Gastroesophageal sphincter (tissue), 4 donors: ENCODE data around the gene PTPN1. TPM values are rescaled to one million over a fixed set of nuclear protein-coding genes. Genes with fewer than 3 reads are reported as not detected.
A peak's percentile ranks its signal among the peaks of the same experiment; 100 is the strongest.
"Not testable (repeated sequence)": the region's sequence is repeated elsewhere in the genome, so short reads cannot be mapped to it uniquely, and the experiment has no call there.

Experiments
- ATAC-seq: fragments of 150-250 bp; one replicate; pipeline ENCODE4 v1.9.1; 2016; ENCODE audit warnings: mild to moderate bottlenecking, moderate library complexity
- H3K27ac ChIP-seq, 4 donors: fragments of 200-600 bp; sonication (generic) in 3 of 4; 1 replicate in 3 of 4; 2 replicates in 1 of 4; pipeline ENCODE4 v1.5.1; 2016 to 2019
- H3K27me3 ChIP-seq: fragments of 200-600 bp; sonication (generic); one replicate; pipeline ENCODE4 v1.5.1; 2019
- H3K36me3 ChIP-seq, 2 donors: fragments of 200-600 bp; sonication (generic); one replicate each; pipeline ENCODE4 v1.5.1; 2019; ENCODE audit warnings: control low read depth in 1 of 2
- H3K4me1 ChIP-seq, 3 donors: fragments of 200-600 bp; sonication (generic); 1 replicate in 2 of 3; 2 replicates in 1 of 3; pipeline ENCODE4 v1.5.1; 2016 to 2019; ENCODE audit warnings: control low read depth in 2 of 3
- H3K4me3 ChIP-seq, 2 donors: fragments of 200-600 bp; sonication (generic); one replicate each; pipeline ENCODE4 v1.5.1; 2019; ENCODE audit warnings: mild to moderate bottlenecking in 1 of 2, moderate library complexity in 1 of 2
- H3K9me3 ChIP-seq, 3 donors: fragments of 200-600 bp; sonication (generic); one replicate each; pipeline ENCODE4 v1.5.1; 2017 to 2019; ENCODE audit warnings: control low read depth in 2 of 3
- EP300 ChIP-seq: sonication (generic); formaldehyde crosslinking; IDR thresholded peaks from one replicate; pipeline ENCODE4 v1.6.1; 2017; ENCODE audit warnings: antibody characterized with exemption, mild to moderate bottlenecking
- POLR2A ChIP-seq, 2 donors: fragments of 450-650 bp; IDR thresholded peaks; one replicate each; pipeline ENCODE4 v1.6.1; 2017; ENCODE audit warnings: antibody characterized with exemption in 2 of 2, mild to moderate bottlenecking in 2 of 2, moderate library complexity in 1 of 2
- POLR2AphosphoS5 ChIP-seq: sonication (generic); formaldehyde crosslinking; IDR thresholded peaks from one replicate; pipeline ENCODE4 v1.6.1; 2017; ENCODE audit warnings: antibody characterized with exemption
- WGBS, 2 donors: methylation state at CpG; one replicate each; pipeline ENCODE4 v1.1.5; 2018; ENCODE audit warnings: low coverage in 1 of 2; 5-methylcytosine and 5-hydroxymethylcytosine counted together
- total RNA-seq, 4 donors: library from RNA; depleted of rRNA; stranded (reverse); fragments of >200 nt; gene quantifications; one replicate each; pipeline ENCODE4 v1.1.0, GENCODE V29; 2016
- TF ChIP-seq, protein P1 (sequence below), 4 experiments: fragments of 200-600 bp in 2 of 4; fragments of 450-650 bp in 2 of 4; sonication (generic) in 1 of 4; IDR thresholded peaks; one replicate each; pipeline ENCODE4 v1.5.1; 2017 to 2019; ENCODE audit warnings: antibody characterized with exemption in 4 of 4, mild to moderate bottlenecking in 2 of 4, moderate library complexity in 2 of 4

Gene PTPN1
- total RNA-seq, 4 donors from 2014 or later = 27.6 to 43.6 (median 38.4) TPM

DNA sequence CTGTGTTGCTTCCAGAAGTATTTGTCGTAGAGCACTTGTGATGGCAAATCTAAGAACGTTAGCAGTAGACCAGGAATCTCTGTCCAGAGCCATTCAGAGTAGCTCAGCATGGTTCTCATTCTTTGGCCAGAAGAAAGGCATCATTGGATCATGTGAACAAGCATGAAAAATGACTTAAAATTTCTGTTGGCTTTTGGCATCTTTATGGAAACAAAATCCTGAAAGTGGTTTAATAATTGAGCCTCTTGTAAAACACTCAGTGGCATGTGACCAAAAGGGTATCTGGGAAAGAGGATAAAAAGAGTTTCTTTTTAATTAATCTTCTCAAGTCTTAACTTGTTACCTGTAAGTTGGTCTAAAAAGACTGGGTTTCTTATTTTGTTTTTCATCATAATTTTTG, 55.2 kb downstream of the PTPN1 start:
- TF ChIP-seq, protein P1, sequence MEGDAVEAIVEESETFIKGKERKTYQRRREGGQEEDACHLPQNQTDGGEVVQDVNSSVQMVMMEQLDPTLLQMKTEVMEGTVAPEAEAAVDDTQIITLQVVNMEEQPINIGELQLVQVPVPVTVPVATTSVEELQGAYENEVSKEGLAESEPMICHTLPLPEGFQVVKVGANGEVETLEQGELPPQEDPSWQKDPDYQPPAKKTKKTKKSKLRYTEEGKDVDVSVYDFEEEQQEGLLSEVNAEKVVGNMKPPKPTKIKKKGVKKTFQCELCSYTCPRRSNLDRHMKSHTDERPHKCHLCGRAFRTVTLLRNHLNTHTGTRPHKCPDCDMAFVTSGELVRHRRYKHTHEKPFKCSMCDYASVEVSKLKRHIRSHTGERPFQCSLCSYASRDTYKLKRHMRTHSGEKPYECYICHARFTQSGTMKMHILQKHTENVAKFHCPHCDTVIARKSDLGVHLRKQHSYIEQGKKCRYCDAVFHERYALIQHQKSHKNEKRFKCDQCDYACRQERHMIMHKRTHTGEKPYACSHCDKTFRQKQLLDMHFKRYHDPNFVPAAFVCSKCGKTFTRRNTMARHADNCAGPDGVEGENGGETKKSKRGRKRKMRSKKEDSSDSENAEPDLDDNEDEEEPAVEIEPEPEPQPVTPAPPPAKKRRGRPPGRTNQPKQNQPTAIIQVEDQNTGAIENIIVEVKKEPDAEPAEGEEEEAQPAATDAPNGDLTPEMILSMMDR (IDR thresholded peaks at IDR 0.05) = no peak
- TF ChIP-seq POLR2AphosphoS5 = no peak
- no peak for TF ChIP-seq POLR2A (IDR thresholded peaks at IDR 0.05)
- no peak for TF ChIP-seq EP300
- Histone ChIP-seq H3K9me3 (no peaks in the 10 kb centered on the region), H3K36me3 (peaks cover 0 to 54% of the 10 kb centered on the region in 2 donors), H3K4me3 (no peak overlapping the region), H3K27ac (peak overlapping the region in 2 of 4 donors; percentile 4), H3K4me1 (peaks cover 3 to 66% (median 13%) of the 10 kb centered on the region in 3 donors), H3K27me3 (no peaks in the 10 kb centered on the region)
- WGBS, 2 donors = 42 to 58% methylated on average over 2 of the region's 2 CpGs
- ATAC-seq = no peak

- TF ChIP-seq, protein P1 (IDR thresholded peaks at IDR 0.05) = no peak
- TF ChIP-seq POLR2A (IDR thresholded peaks at IDR 0.05) (no peak), EP300 (no peak), POLR2AphosphoS5 (no peak)
- peak overlapping the region in 2 of 4 donors; percentile 4 to 11 for H3K27ac ChIP-seq
These were observed 55.7 kb downstream of the PTPN1 start for GRCh38 chr20:50565871-50566270.

DNA sequence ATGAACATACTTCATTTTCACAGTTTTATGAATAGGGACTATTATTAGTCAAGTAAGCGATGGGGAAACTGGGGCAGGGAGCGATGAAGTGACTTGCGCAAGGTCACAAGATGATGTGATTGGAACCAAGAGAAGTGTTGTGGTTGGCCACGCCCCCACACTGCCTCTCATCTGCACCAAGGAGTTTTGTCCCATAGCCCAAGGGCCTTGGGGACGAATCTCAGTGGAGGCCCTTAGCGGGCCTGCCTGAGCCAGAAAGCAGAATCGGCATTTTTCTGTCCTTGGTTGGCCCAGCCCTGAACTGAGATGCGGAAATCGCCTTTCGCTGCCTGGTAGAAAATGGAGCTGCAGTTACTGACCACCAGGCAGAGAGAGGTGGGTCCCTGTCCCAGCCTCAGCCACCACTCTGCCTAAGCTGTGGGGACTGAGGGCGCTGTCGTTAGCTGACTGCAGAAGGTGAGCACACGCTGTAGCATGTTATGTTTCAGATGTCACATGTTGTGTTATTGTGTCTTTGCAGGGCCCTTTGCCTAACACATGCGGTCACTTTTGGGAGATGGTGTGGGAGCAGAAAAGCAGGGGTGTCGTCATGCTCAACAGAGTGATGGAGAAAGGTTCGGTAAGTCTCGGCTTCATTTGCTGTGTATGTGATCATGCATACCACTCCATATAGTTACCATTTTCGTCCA, 57.8 kb downstream of the PTPN1 start:
- WGBS, 2 donors = 83 to 94% methylated on average over 3 to 11 of the region's 18 CpGs
- Histone ChIP-seq H3K9me3 (no peaks in the 10 kb centered on the region), H3K4me3 (no peak overlapping the region), H3K4me1 (peaks cover 0 to 66% (median 12%) of the 10 kb centered on the region in 3 donors), H3K27ac (no peak overlapping the region), H3K27me3 (no peaks in the 10 kb centered on the region), H3K36me3 (peaks cover 0 to 39% of the 10 kb centered on the region in 2 donors)
- TF ChIP-seq EP300 (no peak), POLR2AphosphoS5 (no peak), POLR2A (IDR thresholded peaks at IDR 0.05) (no peak)
- TF ChIP-seq, protein P1 (IDR thresholded peaks at IDR 0.05) = no peak
- no peak for ATAC-seq

More at GRCh38 chr20:50565871-50566270, 55.7 kb downstream of the PTPN1 start:
- peaks cover under 1 to 66% (median 11%) of the 10 kb centered on the region in 3 donors for H3K4me1 ChIP-seq
- no peaks in the 10 kb centered on the region for H3K27me3 ChIP-seq
- H3K36me3 ChIP-seq = peaks cover 0 to 54% of the 10 kb centered on the region in 2 donors
- peak; percentile 62 for ATAC-seq
- 76 to 84% methylated on average over 3 of the region's 4 CpGs for WGBS, 2 donors
- H3K4me3 ChIP-seq = no peak overlapping the region
- H3K9me3 ChIP-seq = no peaks in the 10 kb centered on the region

DNA sequence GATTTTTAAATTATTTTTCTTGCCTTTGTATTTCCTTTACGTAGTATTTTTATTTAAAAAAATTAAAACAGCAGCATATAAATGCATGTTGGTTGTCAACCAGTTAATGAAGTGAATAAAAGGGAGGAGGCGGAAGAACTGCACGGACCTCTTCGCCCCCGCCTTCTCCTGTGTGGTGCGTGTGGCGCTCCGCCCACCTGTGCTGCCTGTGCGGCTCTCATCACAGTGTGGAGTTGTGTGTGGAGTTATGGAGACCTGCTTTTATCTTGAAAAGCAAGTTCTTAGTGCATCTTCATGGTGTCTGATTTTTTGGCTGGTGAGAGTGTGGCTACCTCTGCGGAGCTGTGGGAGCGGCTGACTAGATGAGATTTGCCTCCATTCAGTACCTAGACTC, 58.4 kb downstream of the PTPN1 start:
- peaks cover 0 to 39% of the 10 kb centered on the region in 2 donors for H3K36me3 ChIP-seq
- H3K27me3 ChIP-seq = no peaks in the 10 kb centered on the region
- H3K4me3 ChIP-seq = no peak overlapping the region
- WGBS, 2 donors = 64 to 88% methylated on average over 2 to 8 of the region's 11 CpGs
- no peak for ATAC-seq
- H3K9me3 ChIP-seq = no peaks in the 10 kb centered on the region
- no peak overlapping the region for H3K27ac ChIP-seq
- peaks cover 3 to 66% (median 18%) of the 10 kb centered on the region in 3 donors for H3K4me1 ChIP-seq
- TF ChIP-seq EP300 = no peak
- no peak for TF ChIP-seq POLR2A (IDR thresholded peaks at IDR 0.05)
- TF ChIP-seq POLR2AphosphoS5 = no peak
- TF ChIP-seq, protein P1 (IDR thresholded peaks at IDR 0.05) = no peak

DNA sequence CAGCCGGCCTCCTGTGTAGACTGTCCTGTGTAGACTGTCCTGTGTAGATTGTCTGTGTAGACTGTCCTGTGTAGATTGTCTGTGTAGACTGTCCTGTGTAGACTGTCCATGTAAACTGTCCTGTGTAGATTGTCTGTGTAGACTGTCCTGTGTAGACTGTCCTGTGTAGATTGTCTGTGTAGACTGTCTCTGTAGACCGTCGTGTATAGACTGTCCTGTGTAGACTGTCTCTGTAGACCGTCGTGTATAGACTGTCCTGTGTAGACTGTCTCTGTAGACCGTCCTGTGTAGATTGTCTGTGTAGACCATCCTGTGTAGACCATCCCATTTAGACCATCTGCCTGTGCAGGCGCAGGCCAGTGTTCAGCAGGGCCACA, 59.3 kb downstream of the PTPN1 start:
- H3K4me3 ChIP-seq, H3K27ac ChIP-seq, ATAC-seq, H3K27me3 ChIP-seq, H3K9me3 ChIP-seq: not testable (repeated sequence)
- WGBS, 2 donors = 93% methylated on average over 5 of the region's 7 CpGs; no CpG with 5 or more reads in 1 of the 2 donors
- Histone ChIP-seq H3K4me1 (peaks cover 3 to 70% (median 18%) of the 10 kb centered on the region in 3 donors), H3K36me3 (peaks cover 0 to 47% of the 10 kb centered on the region in 2 donors)
